GM12872 (cell line): Measurements from ENCODE around the gene WT1.

Experiments used
- TF ChIP-seq, protein P1 (sequence below): IDR thresholded peaks from 3 replicates; pipeline ENCODE4 v1.5.1; 2011; ENCODE audit warnings: low read depth, mild to moderate bottlenecking, low read length, moderate library complexity; ENCODE audit not compliant: insufficient read depth

WT1 gene

DNA sequence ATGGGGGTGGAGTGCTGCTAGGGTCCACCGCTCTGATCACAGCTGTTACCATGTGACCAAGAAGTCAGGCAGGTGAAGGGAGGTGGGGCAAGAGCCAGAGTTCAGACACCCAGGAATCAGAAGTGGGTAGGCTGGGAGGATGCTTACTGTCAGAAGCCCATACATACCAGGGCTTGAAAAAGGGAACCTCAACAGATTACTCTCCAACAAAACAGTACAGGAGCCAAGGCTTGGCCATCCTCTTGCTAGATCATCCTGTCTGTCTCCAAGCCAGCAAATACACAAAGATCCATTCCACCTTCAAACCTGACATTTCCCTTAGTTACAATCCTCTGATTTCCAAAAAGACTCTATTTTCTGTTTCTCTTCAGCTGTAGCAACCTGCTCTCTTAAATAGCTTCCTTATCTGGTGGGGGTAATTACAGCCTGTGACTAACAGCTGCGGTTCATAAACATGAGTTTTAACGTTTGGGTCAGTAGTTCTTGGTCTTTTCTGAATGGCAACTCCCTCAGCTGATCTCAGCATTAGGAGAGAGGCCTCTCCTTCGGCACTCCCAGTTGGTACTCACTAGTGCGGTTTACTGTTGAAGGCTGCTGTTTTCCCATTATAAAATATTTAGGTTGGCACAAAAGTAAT is 31.1 kb upstream of the WT1 start:
- TF ChIP-seq, protein P1, sequence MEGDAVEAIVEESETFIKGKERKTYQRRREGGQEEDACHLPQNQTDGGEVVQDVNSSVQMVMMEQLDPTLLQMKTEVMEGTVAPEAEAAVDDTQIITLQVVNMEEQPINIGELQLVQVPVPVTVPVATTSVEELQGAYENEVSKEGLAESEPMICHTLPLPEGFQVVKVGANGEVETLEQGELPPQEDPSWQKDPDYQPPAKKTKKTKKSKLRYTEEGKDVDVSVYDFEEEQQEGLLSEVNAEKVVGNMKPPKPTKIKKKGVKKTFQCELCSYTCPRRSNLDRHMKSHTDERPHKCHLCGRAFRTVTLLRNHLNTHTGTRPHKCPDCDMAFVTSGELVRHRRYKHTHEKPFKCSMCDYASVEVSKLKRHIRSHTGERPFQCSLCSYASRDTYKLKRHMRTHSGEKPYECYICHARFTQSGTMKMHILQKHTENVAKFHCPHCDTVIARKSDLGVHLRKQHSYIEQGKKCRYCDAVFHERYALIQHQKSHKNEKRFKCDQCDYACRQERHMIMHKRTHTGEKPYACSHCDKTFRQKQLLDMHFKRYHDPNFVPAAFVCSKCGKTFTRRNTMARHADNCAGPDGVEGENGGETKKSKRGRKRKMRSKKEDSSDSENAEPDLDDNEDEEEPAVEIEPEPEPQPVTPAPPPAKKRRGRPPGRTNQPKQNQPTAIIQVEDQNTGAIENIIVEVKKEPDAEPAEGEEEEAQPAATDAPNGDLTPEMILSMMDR: no peak

GRCh38 chr11:32464078-32464477 is 28.7 kb upstream of the WT1 start:
- TF ChIP-seq, protein P1: no peak

GRCh38 chr11:32462011-32462690 is 26.8 kb upstream of the WT1 start:
- TF ChIP-seq, protein P1: no peak

GRCh38 chr11:32456864-32457263 is 21.5 kb upstream of the WT1 start:
- TF ChIP-seq, protein P1: no peak

GRCh38 chr11:32454993-32455392 is 19.7 kb upstream of the WT1 start:
- TF ChIP-seq, protein P1: no peak

DNA sequence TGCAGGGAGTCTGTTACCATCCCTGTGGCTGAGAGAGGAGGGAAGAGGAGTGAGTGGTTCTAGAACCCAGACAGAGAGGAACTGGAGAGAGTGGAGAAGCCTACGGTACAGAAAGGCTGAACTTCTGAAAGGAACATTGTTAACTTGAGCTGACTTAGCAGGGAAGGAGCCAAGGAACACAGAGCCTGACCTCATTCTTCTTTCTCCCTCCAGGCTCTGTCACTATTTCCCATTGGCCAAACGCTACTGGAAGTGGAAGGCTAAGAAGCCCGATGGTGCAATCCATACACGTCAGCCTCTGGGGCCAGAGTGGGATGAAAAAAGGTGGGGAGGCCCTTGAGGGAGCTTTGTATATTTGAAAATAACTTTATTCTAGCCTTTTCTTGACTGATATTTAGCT is 16.5 kb upstream of the WT1 start:
- TF ChIP-seq, protein P1: no peak

- TF ChIP-seq, protein P1: no peak
Observed at GRCh38 chr11:32450372-32450771, 15.0 kb upstream of the WT1 start.
